ENCODE data around the gene ADGRG1. TPM values are rescaled to one million over a fixed set of nuclear protein-coding genes. Genes with fewer than 3 reads are reported as not detected.

The ADGRG1 gene
- total RNA-seq, 4 donors from 2014 or later = 129 to 159 (median 136) TPM

DNA sequence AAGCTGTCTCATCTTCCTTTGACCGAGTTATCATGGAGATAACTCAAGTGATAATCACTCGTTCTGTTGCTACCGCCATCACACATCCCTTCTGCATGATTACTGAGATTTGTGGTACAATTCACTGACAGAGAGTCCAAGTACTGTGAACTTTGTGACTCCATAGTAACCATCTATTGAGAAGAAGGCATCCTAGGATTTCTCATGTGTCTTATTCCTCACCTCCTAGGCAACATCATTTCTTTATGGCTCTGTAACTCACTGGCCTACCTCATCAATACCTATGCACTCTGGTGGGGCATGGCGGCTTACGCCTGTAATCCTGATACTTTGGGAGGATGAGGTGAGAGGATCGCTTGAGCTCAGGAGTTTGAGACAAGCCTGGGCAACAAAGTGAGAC is 85.6 kb downstream of the ADGRG1 start:
- WGBS, 2 donors = 91 to 95% methylated on average over 6 of the region's 6 CpGs
- intact Hi-C loops (cut with DNase I; ENCODE audit: low total_unique reads) = no loop called here
- no peak overlapping the region for H3K4me3 ChIP-seq (ENCODE audit: low read depth, poor library complexity, severe bottlenecking)
- no peak for TF ChIP-seq CTCF (IDR thresholded peaks at IDR 0.05)
- no peak for TF ChIP-seq POLR2A (IDR thresholded peaks at IDR 0.05)
- DNase-seq (ENCODE audit: low spot score in 2 of 2) = peak in 1 of 2 donors; percentile 21

Other genes with a start within 250 kb of the ADGRG1 start
- gene CCL17, start 223.9 kb upstream of the ADGRG1 start, total RNA-seq = 1 to 10 TPM in 1 of 4 donors, not detected in 3; 1.1 TPM
- 10 to 100 TPM; 20.9 to 40.8 (median 30.7) TPM for gene CIAPIN1, start 181.2 kb upstream of the ADGRG1 start, total RNA-seq
- 10 to 100 TPM; 38.7 to 55.3 (median 52.2) TPM for gene COQ9, start 181.2 kb upstream of the ADGRG1 start, total RNA-seq
- gene POLR2C, start 166.0 kb upstream of the ADGRG1 start, total RNA-seq = 100 to 1,000 TPM in 2 of 4 donors, 10 to 100 TPM in 2; 87.9 to 128 (median 98.1) TPM
- 10 to 100 TPM; 38.9 to 60.5 (median 44.6) TPM for gene DOK4, start 142.1 kb upstream of the ADGRG1 start, total RNA-seq
- gene CCDC102A, start 92.1 kb upstream of the ADGRG1 start, total RNA-seq = 10 to 100 TPM; 13.7 to 18.9 (median 16.4) TPM
- 1 to 10 TPM in 1 of 4 donors, under 1 TPM in 3; 0.23 to 1.5 (median 0.47) TPM for gene ADGRG5, start 86.0 kb upstream of the ADGRG1 start, total RNA-seq
- gene ADGRG3, start 39.7 kb downstream of the ADGRG1 start, total RNA-seq = 1 to 10 TPM in 3 of 4 donors, under 1 TPM in 1; 0.25 to 7.3 (median 1.1) TPM
- not detected for gene DRC7, start 66.2 kb downstream of the ADGRG1 start, total RNA-seq
- gene KATNB1, start 107.1 kb downstream of the ADGRG1 start, total RNA-seq = 10 to 100 TPM; 30.6 to 54.9 (median 41.1) TPM
- 100 to 1,000 TPM; 116 to 206 (median 164) TPM for gene KIFC3, start 173.9 kb downstream of the ADGRG1 start, total RNA-seq